ENCODE measurements around the gene OBSCN.
A peak's percentile ranks its signal among the peaks of the same experiment; 100 is the strongest.
"Not testable (repeated sequence)": the region's sequence is repeated elsewhere in the genome, so short reads cannot be mapped to it uniquely, and the experiment has no call there.

The OBSCN gene

DNA sequence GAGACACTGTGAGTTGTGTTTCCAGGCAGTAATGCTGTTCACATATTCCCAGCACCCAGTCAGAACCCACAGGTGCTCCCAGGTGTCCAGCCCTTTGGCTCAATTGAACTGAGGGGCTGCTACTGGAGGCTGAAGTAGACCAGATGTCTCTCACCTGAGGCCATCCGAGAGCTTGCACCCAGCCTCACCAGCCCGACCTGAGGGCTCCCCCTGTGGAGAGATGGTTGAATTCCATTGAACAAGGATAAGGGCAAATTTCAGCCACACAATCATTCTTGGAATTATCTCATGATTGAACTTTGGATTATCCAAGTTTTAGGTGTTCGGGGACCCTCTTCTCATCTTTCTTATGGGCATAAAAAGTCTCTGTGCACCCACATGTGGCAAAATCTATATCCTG lies 52.1 kb downstream of the OBSCN start:
- DNase-seq (ENCODE audit: low spot score), result peak; percentile 66

DNA sequence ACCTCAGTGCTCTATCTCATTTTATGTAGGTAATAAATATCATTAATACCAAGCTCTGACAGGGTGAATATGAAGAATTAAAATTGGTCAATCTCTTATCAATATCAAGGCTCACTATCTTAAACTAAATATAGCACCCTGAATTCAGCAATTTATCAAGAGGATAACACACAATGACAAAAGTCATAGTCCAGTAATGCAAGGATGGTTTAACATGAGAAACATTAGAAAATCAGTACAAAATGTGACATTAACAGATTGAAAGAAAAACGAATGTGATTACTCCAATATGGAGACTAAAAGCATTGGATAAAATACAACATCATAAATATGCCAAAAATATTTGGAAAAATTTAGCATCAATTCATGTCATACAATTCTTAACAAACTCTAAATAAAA lies 53.9 kb downstream of the OBSCN start:
- DNase-seq (ENCODE audit: low spot score), result no peak

DNA sequence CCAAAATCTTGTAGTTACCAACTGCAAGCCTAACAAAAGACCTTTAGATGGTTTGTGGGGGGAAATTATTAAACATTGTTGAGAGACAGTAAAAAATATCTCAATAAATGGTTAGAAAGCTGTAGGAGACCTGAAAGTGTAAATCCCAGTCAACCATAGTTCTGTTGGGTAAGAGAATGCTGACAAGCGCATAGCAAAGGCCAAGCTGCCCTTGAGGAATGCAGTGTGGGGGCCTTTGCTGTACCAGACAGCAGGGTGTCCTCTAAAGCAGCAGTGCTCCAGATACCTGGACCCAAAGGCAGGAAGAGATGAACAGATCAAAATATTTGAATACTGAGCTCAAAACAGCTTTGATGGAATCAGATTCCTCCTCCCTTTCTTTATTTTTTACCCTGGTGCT lies 54.6 kb downstream of the OBSCN start:
- no peak for DNase-seq (ENCODE audit: low spot score)

DNA sequence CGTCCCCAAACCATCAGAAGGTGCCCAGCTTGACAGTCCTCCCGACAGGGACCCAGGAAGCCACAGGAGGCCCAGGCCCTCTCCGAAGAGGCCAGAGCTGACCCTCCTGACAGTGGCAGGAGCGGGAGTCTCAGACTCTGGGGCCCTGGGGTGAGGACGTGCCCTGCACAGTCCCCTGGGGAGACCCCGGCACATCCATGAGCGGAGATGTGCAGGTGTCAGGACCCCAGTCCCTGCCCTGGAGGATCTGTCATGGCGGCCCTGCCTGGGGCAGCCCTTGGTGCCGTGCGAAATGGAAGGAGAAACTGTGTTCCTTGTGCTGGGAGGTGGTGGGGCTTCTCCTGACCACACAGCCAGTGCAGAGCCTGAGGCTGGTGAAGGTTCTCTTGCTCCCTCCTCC lies 55.8 kb downstream of the OBSCN start:
- no peak for DNase-seq (ENCODE audit: low spot score)

DNA sequence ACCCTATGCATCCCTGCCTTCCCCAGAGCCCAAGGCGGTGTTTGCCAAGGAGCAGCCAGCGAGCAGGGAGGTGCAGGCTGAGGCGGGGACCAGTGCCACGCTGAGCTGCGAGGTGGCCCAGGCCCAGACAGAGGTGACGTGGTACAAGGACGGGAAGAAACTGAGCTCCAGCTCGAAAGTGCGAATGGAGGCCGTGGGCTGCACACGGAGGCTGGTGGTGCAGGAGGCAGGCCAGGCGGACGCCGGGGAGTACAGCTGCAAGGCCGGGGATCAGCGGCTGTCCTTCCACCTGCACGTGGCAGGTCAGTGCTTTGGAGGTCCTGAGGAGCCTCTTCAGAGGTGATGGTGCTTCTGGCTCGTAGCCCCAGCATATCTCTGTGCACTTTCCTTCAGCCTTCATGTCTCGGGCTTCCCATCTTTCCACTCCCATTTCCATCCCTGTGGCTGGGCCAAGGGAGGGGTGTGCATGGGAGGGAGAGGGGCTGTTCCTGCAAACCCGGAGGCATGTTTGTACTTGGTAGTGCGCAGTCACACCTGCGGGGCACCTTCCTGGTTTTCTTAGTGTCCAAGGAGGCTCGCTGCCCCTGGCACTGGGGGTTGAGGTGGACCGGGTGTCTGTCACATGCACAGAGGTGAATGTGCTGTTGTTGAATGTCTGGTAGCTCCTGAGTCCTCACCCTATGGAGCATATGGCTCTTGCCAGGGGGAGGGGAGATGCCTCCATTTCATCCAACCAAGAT lies 56.4 kb downstream of the OBSCN start:
- no peak for DNase-seq (ENCODE audit: low spot score)

DNA sequence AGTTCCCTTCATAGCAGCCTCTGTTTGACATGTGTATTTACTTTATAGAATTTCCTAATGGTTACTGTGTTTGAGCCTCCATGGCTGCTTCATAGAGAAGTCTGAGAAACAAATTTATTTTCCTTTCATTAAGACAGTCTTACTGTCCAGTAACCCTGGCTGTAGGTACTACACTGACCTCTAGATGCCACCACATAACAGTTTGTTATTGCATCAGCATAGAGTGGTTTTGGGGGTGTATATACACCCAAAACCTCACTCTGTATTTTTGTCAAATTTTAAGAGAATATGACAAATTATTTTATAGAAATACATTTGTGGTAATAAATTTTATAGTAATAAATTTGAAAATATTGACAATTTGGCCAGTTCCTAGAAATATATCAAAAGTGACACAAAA lies 57.3 kb downstream of the OBSCN start:
- no peak for DNase-seq (ENCODE audit: low spot score)

DNA sequence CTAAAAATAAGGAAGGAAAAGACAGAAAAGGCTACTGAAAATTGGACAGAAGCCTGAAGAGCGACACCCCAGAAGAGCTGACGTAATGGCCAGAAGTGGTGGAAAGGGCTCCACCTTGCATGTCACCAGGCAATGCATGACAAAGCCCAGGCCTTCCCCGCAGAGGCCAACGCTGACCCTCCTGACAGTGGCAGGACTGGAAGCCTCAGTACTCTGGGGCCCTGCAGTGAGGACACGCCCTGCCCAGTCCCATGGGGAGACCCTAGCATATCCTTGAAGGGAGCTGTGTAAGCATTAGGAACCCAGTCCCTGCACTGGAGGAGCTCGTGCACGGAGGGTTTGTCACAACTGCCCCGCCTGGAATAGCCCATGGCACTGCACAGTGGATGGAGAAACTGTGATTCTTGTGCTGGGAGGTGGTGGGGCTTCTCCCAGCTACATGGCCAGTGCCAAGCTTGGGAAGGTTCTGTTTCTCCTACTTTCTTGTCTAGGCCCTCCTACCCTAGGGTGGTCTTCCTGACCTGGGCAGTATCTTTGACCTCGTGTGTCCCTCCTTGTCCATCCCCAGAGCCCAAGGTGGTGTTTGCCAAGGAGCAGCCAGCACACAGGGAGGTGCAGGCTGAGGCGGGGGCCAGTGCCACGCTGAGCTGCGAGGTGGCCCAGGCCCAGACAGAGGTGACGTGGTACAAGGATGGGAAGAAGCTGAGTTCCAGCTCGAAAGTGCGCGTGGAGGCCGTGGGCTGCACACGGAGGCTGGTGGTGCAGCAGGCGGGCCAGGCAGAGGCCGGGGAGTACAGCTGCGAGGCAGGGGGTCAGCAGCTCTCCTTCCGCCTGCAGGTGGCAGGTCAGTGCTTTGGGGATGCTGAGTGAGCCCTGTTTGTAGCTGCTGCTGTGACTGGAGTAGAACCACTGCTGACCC lies 60.4 kb downstream of the OBSCN start:
- DNase-seq (ENCODE audit: low spot score), result peak; percentile 39

DNA sequence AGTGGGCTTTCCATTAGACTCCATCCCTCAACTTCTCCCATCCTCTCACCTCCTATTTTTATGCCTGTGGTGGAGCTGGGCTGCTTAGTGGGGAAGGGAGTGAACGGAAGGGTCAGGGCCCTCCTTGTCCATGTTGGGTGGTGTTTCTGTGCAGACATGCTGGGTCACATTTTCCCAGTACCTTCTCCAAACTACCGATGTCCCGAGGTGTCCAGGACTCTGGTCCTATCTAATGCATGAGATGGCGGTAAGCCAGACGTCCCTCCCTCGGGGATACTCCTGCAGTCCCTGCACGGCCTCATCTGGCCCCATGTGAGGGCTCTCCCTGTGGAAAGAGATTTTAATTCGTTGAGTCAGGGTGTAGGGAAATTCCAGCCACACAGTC lies 61.0 kb downstream of the OBSCN start:
- no peak for DNase-seq (ENCODE audit: low spot score)

DNA sequence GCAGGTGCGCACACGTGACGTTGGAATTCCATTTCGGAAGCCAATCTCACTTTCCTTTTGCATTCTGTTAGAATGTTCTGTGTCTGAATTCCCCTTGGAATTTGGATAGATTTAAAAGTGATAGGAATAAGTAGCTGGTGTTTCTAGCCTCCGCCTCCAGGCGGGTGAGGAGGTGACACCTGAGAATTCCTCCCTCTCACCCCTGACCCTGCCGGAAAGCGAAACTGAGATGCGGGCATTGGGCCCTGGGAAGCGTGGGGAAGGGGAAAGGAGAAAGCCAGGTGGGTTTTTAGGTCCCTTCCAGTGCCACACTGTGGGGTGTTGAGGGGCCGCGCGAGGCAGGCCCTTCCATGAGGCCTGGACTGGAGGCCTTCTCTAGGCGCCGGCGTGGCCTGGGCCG lies 61.6 kb downstream of the OBSCN start:
- DNase-seq (ENCODE audit: low spot score), result not testable (repeated sequence)

DNA sequence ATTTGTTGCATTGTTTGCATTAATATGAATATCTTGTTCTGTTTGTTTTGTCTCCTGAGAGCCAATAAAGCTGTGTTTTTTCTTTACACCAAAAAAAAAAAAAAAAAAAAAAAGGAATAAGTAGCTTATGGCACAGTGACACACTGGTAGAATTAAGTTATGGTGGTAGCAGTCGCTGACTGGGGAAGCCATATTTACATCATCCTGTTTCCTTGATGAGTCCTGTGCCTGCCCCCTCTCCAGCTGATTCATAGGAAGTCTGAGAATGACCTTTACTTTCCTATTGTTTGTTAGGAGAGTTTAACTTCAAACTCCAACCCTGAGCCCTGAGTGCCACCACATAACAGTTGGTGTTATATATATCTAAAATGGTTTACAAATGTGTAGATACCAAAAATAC lies 62.2 kb downstream of the OBSCN start:
- DNase-seq (ENCODE audit: low spot score), result no peak

DNA sequence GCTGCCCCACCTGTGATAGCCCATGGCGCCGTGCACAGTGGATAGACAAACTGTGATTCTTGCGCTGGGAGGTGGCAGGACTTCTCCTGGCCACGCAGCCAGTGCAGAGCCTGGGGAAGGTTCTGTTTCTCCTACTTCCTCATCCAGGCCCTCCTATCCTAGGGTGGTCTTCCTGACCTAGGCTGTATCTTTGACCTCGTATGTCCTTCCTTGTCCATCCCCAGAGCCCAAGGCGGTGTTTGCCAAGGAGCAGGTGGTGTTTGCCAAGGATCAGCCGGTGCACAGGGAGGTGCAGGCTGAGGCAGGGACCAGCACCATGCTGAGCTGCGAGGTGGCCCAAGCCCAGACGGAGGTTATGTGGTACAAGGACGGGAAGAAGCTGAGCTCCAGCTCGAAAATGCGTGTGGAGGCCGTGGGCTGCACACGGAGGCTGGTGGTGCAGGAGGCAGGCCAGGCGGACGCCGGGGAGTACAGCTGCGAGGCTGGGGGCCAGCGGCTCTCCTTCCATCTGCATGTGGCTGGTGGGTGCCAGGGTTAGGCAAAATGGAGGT lies 63.9 kb downstream of the OBSCN start:
- DNase-seq (ENCODE audit: low spot score), result no peak

DNA sequence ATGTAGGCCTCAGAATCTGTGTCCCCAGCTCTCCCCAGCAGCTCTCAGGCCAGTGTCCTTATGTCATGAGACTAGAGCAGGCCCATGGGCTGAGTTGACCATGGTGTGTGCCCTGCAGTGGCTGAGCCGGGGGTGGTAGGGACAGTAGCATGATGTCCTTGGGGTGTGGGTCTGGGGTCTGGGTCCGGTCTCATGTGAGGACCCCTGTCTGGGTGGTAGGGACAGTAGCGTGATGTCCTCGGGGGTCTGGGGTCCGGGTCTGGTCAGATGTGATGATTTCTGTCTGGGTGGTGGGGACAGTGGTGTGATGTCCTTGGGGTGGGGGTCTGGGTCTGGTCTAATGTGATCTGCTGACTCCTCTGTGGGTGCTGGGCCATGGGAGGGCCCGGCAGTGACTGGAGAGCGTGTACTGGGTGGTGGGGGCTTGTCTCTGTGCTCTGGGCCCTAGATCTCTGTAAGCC lies 64.5 kb downstream of the OBSCN start:
- DNase-seq (ENCODE audit: low spot score), result peak; percentile 4

DNA sequence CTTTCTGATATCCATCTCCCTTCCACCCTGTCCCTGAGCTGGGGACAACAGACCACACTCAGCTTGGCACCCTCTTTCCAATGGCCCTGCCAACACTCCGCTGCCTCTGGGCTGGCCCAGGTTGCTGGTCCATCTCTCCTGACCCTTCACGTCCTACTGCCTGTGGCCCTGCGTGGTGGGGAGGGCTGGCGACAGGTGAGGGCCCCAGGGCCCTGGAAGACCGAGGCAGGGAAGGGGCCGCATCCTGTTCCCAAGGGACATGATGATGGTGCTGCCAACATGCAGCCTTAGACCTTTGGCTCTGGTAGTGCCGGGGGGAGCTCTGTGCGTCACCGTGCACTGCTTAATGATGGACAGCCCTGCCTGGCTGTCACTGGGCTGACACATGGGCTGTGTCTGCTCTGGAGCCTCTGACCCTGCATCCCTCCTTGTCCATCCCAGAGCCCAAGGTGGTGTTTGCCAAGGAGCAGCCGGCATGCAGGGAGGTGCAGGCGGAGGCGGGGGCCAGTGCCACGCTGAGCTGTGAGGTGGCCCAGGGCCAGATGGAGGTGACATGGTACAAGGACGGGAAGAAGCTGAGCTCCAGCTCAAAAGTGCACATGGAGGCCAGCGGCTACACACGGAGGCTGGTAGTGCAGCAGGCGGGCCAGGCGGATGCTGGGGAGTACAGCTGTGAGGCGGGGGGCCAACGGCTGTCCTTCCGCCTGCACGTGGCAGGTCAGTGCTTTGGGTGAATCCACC lies 65.2 kb downstream of the OBSCN start:
- DNase-seq (ENCODE audit: low spot score), result no peak

DNA sequence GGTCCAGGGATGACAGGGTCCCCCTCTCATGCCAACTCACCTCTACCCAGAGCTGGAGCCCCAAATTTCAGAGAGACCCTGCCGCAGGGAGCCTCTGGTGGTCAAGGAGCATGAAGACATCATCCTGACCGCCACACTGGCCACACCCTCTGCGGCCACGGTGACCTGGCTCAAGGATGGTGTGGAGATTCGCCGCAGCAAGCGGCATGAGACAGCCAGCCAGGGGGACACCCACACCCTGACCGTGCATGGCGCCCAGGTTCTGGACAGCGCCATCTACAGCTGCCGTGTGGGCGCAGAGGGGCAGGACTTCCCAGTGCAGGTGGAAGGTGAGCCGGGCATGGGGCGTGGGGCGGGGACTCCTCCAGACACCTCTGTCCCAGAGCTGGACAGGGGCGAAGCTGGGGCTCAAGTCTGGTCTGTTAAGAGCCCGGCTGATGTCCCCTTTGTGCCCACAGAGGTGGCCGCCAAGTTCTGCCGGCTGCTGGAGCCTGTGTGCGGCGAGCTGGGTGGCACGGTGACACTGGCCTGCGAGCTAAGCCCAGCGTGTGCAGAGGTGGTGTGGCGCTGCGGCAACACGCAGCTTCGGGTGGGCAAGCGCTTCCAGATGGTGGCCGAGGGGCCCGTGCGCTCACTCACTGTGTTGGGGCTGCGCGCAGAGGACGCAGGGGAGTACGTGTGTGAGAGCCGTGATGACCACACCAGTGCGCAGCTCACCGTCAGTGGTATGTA lies 66.0 kb downstream of the OBSCN start:
- no peak for DNase-seq (ENCODE audit: low spot score)

DNA sequence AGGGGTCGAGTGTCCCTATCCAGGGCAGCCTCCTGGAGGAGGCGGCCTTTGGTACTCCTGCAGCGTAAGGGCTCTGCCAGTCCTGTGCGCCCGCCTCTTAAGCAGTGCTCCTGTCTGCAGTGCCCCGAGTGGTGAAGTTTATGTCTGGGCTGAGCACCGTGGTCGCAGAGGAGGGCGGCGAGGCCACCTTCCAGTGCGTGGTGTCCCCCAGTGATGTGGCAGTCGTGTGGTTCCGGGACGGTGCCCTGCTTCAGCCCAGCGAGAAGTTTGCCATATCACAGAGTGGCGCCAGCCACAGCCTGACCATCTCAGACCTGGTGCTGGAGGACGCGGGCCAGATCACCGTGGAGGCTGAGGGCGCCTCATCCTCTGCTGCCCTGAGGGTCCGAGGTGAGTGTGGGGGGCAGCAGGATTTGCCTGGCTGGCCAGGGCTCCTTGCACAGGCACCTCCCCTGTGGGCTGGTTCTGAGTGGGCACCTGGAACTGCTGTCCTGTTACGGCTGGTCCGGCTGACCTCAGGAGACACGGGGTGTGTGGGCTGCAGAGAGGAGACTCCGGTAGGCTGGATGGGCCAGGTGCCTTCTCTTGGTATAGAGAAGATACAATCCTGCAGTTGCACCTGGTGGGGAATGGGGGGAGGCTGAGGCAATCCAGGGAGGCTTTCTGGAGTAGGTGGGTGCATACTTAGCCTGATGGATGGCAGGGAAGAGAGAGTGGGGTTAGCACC lies 66.8 kb downstream of the OBSCN start:
- no peak for DNase-seq (ENCODE audit: low spot score)

DNA sequence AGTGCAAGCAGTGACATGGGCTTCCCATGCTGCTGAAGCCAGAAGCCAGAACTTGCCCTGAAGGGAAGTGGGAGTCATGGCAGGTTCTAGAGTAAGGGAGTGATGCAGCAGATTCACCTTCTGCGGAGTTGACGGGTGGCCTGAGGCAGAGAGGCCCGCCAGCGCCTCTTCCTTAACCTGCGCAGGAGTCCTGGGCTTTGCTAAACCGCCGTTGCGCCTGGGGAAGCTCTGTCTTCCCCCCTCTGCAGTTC lies 67.3 kb downstream of the OBSCN start:
- DNase-seq (ENCODE audit: low spot score), result no peak

DNA sequence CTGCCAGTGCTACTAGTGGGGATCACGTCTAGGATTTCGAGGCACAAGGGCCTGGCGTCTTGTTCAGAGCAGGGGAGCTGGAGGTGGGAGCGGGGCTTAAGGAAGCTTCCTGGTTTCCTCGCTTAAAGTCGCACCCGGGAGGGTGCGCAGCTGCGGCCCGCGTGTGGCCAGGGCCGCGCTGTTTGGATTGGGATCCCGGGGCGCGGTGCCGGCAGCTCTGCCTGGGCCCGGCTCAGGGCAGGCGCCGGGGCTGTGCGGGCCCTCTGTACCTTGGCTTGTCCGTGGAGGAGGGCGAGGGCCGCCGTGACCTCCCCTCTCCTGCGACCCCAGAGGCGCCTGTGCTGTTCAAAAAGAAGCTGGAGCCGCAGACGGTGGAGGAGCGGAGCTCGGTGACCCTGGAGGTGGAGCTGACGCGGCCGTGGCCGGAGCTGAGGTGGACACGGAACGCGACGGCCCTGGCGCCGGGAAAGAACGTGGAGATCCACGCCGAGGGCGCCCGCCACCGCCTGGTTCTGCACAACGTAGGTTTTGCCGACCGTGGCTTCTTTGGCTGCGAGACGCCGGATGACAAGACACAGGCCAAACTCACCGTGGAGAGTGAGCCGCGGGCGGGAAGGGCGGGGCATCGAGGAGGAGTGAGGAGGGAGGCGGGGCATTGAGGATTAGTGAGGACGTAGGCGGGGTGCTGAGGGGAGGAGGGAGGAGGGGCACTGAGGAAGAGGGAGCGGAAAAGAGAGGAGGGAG lies 67.8 kb downstream of the OBSCN start:
- peak; percentile 94 for DNase-seq (ENCODE audit: low spot score)

DNA sequence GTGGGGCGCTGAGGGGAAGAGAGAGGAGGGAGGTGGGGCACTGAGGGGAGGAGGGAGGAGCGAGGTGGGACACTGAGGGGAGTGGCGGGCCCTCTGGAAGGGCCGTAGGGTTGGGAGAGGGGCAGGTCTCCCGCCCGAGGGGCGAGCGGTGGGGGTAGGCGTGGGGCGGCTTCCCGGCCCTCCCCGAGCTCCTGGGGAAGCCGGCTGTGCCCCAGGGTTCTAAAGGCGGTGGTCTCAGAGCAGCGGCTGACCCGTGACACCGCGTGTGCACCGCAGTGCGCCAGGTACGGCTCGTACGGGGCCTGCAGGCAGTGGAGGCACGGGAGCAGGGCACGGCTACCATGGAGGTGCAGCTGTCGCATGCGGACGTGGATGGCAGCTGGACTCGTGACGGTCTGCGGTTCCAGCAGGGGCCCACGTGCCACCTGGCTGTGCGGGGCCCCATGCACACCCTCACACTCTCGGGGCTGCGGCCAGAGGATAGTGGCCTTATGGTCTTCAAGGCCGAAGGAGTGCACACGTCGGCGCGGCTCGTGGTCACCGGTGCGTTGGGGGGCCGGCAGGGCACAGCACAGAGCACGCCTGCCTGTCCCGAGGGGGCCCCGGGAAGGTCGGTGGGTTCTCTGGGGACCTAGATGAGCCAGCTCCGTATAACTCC lies 68.5 kb downstream of the OBSCN start:
- no peak for DNase-seq (ENCODE audit: low spot score)

DNA sequence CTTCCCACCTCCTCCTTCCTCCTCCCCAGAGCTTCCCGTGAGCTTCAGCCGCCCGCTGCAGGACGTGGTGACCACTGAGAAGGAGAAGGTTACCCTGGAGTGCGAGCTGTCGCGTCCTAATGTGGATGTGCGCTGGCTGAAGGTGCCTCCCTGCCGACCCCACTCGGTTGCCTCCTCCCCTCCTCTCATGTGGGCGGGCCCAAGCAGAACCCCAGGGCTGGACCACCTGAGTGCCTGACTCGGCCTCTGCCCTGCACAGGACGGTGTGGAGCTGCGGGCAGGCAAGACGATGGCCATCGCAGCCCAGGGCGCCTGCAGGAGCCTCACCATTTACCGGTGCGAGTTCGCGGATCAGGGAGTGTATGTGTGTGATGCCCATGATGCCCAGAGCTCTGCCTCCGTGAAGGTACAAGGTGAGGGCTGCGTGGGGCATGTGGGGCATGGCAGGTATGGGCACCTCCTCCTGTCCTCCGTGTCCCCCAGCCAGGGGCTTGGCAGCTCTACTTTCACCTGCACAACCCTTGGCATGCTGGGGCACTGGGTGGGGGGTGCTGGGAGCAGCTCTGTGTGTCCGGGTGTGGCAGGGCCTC lies 69.2 kb downstream of the OBSCN start:
- no peak for DNase-seq (ENCODE audit: low spot score)

Data from iPS-NIHi11 (cell line).